GM12873 (cell line): ENCODE results near the gene FOXK1.

Source experiments
- CTCF ChIP-seq: IDR thresholded peaks from 2 replicates; pipeline ENCODE4 v1.5.1; 2012; ENCODE audit warnings: low read depth, mild to moderate bottlenecking, moderate library complexity, low read length, control low read depth; ENCODE audit not compliant: insufficient read depth; ENCODE audit errors: missing control alignments

The FOXK1 gene

DNA sequence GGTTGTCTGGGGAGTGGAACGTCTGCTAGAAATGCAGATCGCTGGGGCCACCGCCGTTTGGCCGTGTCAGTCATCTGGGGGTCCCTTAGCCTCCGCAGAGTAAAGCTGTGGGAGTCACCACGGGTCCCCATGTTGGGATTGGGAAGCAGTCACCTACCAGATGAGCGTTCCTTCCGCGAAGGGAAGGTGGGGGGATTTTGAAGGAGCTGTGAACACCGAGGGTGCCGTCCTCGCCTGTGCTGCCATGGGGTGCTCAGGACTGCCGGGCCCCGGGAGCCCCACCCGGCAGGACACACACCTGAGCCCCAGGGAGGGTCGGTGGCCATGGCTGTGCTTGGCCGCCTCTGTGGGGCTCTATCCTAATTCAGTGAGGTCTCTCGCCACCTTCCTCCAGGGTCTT is 47.2 kb downstream of the FOXK1 start:
- no peak for TF ChIP-seq CTCF

GRCh38 chr7:4730276-4730675 is 48.2 kb downstream of the FOXK1 start:
- no peak for TF ChIP-seq CTCF

GRCh38 chr7:4730971-4731370 is 48.9 kb downstream of the FOXK1 start:
- no peak for TF ChIP-seq CTCF

DNA sequence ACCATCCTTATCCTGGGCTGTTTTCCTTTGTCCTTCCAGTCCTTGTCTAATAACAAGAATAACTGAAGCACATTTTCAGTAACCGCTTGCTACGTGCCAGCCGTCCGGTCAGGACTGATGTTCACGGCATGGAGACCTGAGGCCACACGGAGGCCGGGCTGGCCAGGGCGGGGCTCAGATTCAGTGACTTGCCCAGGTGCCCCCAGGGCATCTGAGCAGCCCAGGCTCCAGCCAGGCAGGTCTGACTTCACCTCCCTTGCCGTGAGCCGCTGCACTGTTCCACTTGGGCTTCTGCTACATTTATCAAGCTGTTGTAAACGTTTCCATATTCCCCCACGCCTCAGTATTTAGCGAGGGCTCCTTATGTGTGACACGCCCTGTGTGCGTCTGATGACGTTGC is 49.7 kb downstream of the FOXK1 start:
- no peak for TF ChIP-seq CTCF

DNA sequence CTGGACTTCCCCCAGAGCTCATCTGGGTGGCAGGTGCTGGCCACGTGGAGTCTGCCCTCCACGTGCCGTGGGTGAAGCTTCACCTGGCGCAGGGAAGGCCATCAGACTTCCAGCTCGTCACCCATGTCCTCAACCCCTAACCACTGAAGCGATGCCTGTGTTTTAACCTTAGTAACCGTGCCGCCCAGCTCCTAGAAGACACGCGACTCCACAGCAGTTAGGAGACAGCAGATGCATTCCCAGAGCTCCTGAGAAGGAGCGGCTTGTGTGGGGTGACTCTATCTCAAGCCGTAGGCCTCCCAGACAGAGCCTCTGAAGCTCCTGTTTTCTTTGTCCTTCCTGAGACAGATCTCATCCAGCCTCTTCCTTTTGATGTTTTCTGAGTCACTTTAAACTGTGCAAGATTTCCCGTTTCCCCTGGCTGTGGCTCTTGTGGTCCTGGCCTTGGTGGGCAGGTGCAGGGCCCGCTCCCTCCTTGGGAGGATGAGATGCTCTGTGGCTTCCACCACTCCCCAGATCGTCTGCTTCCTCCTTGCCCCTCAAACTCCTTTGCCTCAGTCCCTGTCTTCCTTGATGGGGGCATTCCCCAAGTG is 51.9 kb downstream of the FOXK1 start:
- TF ChIP-seq CTCF: no peak

DNA sequence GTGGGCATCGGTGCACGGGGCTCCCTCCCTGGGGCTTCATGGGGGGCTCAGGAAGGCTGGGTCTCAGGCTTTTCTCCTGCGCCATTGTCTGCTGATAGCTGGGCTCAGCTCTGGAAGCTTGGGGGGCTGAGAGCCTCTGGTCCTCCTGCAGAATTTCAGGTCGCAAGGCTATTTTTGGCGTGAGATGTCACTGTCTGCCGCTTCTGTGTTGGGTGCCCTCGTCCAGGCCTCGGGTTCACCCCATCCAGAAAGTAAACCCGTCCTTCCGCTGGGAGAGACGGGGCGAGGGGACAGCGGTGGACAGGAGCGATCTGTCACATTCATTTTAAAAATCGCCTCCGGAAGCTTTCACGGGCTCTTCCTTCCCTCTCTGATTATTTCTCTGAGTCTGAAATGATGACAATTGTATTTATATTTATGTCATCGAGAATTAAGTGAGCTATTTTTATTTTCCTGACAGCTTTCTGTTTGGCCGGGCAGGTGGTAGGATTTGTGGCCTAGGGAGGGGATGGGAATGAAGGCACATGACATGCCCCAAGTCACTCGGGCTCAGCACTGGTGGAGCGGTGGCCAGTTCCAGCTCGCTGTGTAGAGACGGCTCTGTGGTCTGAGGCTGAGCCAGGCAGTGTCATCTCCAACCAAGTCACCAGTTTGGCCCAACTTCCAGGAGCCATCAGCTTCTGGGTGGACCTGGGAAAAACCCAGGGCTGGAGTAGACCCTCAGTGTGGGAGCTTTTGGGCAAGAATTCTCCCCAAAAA is 52.7 kb downstream of the FOXK1 start:
- no peak for TF ChIP-seq CTCF

DNA sequence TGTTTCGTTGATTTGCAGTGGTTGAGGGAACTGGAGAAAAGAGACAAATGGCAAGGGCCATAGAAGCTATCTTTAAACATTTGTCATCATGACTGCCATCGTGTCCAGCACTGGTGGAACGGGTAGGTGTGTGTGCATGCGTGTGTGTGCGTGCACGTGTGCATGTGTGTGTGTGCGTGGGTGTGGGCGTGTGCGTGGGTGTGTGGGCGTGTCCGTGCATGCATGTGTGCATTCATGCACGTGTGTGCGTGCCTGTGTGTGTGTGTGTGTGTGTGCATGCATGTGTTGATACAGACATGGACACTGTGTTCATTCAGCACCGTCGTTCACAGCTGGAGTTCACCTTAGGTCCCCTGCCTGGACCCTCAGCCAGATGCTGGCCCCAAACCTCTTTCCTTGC is 55.2 kb downstream of the FOXK1 start:
- TF ChIP-seq CTCF: no peak
